ENCODE measurements around the gene MIEN1. TPM values are rescaled to one million over a fixed set of nuclear protein-coding genes. Genes with fewer than 3 reads are reported as not detected.

Gene MIEN1
- total RNA-seq, 2 experiments from 2014 or later = 30.7 to 33.3 TPM

- Mint-ChIP-seq H3K27me3 (no peaks in the 10 kb centered on the region), H3K27ac (peak overlapping the region; percentile 8), H3K4me3 (no peak overlapping the region), H3K4me1 (peaks cover 79% of the 10 kb centered on the region), H3K9me3 (peaks cover 6% of the 10 kb centered on the region), H3K36me3 (peaks cover 59% of the 10 kb centered on the region)
- no peak for DNase-seq
These were observed 31.6 kb upstream of the MIEN1 start for GRCh38 chr17:39761861-39762496.

- Mint-ChIP-seq H3K4me1 (peaks cover 81% of the 10 kb centered on the region), H3K27ac (peak overlapping the region; percentile 85), H3K27me3 (no peaks in the 10 kb centered on the region), H3K4me3 (no peak overlapping the region), H3K36me3 (peaks cover 33% of the 10 kb centered on the region), H3K9me3 (no peaks in the 10 kb centered on the region)
- no peak for DNase-seq
These were observed 28.9 kb upstream of the MIEN1 start for GRCh38 chr17:39759204-39759603.

- H3K27ac Mint-ChIP-seq = peak overlapping the region; percentile 85
- H3K4me1 Mint-ChIP-seq = peaks cover 79% of the 10 kb centered on the region
- DNase-seq = peak; percentile 72
- H3K27me3 Mint-ChIP-seq = no peaks in the 10 kb centered on the region
- peak overlapping the region; percentile 47 for H3K4me3 Mint-ChIP-seq
- peaks cover 31% of the 10 kb centered on the region for H3K36me3 Mint-ChIP-seq
- H3K9me3 Mint-ChIP-seq = no peaks in the 10 kb centered on the region
These were observed 27.9 kb upstream of the MIEN1 start for GRCh38 chr17:39757931-39758873.

- Mint-ChIP-seq H3K27ac (peak overlapping the region; percentile 85), H3K36me3 (peaks cover 24% of the 10 kb centered on the region), H3K4me3 (no peak overlapping the region), H3K4me1 (peaks cover 77% of the 10 kb centered on the region), H3K9me3 (no peaks in the 10 kb centered on the region), H3K27me3 (no peaks in the 10 kb centered on the region)
- DNase-seq = no peak
These were observed 26.9 kb upstream of the MIEN1 start for GRCh38 chr17:39757176-39757662.

GRCh38 chr17:39756380-39757079, 26.2 kb upstream of the MIEN1 start:
- Mint-ChIP-seq H3K4me3 (peak overlapping the region; percentile 44), H3K27me3 (no peaks in the 10 kb centered on the region)

GRCh38 chr17:39755554-39756379, 25.4 kb upstream of the MIEN1 start:
- peaks cover 75% of the 10 kb centered on the region for H3K4me1 Mint-ChIP-seq
- DNase-seq = peak; percentile 55
- H3K9me3 Mint-ChIP-seq = no peaks in the 10 kb centered on the region
- H3K4me3 Mint-ChIP-seq = peak overlapping the region; percentile 44
- peaks cover 19% of the 10 kb centered on the region for H3K36me3 Mint-ChIP-seq
- no peaks in the 10 kb centered on the region for H3K27me3 Mint-ChIP-seq
- peak overlapping the region; percentile 85 for H3K27ac Mint-ChIP-seq

More at GRCh38 chr17:39756380-39757079, 26.2 kb upstream of the MIEN1 start:
- Mint-ChIP-seq H3K9me3 (no peaks in the 10 kb centered on the region), H3K27ac (peak overlapping the region; percentile 85), H3K36me3 (peaks cover 23% of the 10 kb centered on the region), H3K4me1 (peaks cover 77% of the 10 kb centered on the region)
- no peak for DNase-seq

- Mint-ChIP-seq H3K27ac (peak overlapping the region; percentile 85), H3K9me3 (no peaks in the 10 kb centered on the region), H3K4me1 (peaks cover 70% of the 10 kb centered on the region), H3K36me3 (peaks cover 12% of the 10 kb centered on the region), H3K27me3 (no peaks in the 10 kb centered on the region), H3K4me3 (peak overlapping the region; percentile 44)
- no peak for DNase-seq
These were observed 24.7 kb upstream of the MIEN1 start for GRCh38 chr17:39754958-39755553.

- Mint-ChIP-seq H3K36me3 (peaks cover 8% of the 10 kb centered on the region), H3K4me3 (peak overlapping the region; percentile 56), H3K9me3 (no peaks in the 10 kb centered on the region), H3K27me3 (no peaks in the 10 kb centered on the region), H3K27ac (peak overlapping the region; percentile 85), H3K4me1 (peaks cover 65% of the 10 kb centered on the region)
- peak; percentile 99 for DNase-seq
These were observed 24.0 kb upstream of the MIEN1 start for GRCh38 chr17:39754161-39754957.

- Mint-ChIP-seq H3K4me1 (peaks cover 58% of the 10 kb centered on the region), H3K4me3 (peak overlapping the region; percentile 78), H3K36me3 (peaks cover 2% of the 10 kb centered on the region), H3K27me3 (no peaks in the 10 kb centered on the region), H3K27ac (peak overlapping the region; percentile 89), H3K9me3 (no peaks in the 10 kb centered on the region)
- peak; percentile 76 for DNase-seq
These were observed 23.3 kb upstream of the MIEN1 start for GRCh38 chr17:39753514-39754160.

GRCh38 chr17:39752241-39752881, 22.0 kb upstream of the MIEN1 start:
- peak overlapping the region; percentile 38 for H3K4me3 Mint-ChIP-seq
- no peaks in the 10 kb centered on the region for H3K36me3 Mint-ChIP-seq
- peaks cover 45% of the 10 kb centered on the region for H3K4me1 Mint-ChIP-seq
- no peak for DNase-seq
- H3K27ac Mint-ChIP-seq = no peak overlapping the region
- no peaks in the 10 kb centered on the region for H3K27me3 Mint-ChIP-seq
- no peaks in the 10 kb centered on the region for H3K9me3 Mint-ChIP-seq

GRCh38 chr17:39751637-39752036, 21.3 kb upstream of the MIEN1 start:
- Mint-ChIP-seq H3K36me3 (no peaks in the 10 kb centered on the region), H3K4me1 (peaks cover 38% of the 10 kb centered on the region), H3K4me3 (no peak overlapping the region), H3K27me3 (no peaks in the 10 kb centered on the region), H3K27ac (peak overlapping the region; percentile 27), H3K9me3 (no peaks in the 10 kb centered on the region)
- no peak for DNase-seq

- Mint-ChIP-seq H3K27ac (no peak overlapping the region), H3K9me3 (no peaks in the 10 kb centered on the region), H3K4me3 (no peak overlapping the region), H3K27me3 (no peaks in the 10 kb centered on the region), H3K36me3 (no peaks in the 10 kb centered on the region), H3K4me1 (peaks cover 32% of the 10 kb centered on the region)
- DNase-seq = no peak
These were observed 20.7 kb upstream of the MIEN1 start for GRCh38 chr17:39751016-39751543.
